ENCODE measurements around the gene USH2A.

- TF ChIP-seq, protein P1, sequence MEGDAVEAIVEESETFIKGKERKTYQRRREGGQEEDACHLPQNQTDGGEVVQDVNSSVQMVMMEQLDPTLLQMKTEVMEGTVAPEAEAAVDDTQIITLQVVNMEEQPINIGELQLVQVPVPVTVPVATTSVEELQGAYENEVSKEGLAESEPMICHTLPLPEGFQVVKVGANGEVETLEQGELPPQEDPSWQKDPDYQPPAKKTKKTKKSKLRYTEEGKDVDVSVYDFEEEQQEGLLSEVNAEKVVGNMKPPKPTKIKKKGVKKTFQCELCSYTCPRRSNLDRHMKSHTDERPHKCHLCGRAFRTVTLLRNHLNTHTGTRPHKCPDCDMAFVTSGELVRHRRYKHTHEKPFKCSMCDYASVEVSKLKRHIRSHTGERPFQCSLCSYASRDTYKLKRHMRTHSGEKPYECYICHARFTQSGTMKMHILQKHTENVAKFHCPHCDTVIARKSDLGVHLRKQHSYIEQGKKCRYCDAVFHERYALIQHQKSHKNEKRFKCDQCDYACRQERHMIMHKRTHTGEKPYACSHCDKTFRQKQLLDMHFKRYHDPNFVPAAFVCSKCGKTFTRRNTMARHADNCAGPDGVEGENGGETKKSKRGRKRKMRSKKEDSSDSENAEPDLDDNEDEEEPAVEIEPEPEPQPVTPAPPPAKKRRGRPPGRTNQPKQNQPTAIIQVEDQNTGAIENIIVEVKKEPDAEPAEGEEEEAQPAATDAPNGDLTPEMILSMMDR (IDR thresholded peaks at IDR 0.05) = no peak
- TF ChIP-seq POLR2A (IDR thresholded peaks at IDR 0.05) = no peak
These were observed 544.4 kb downstream of the USH2A start for GRCh38 chr1:215878843-215879242.

All from adrenal gland (tissue), 5 donors.